Peyer's patch (tissue), 4 donors: Measurements from ENCODE around the gene SLC9A5.

Source experiments
- POLR2A ChIP-seq, 2 donors: fragments of 450-650 bp; IDR thresholded peaks; one replicate each; pipeline ENCODE4 v1.5.1; 2017; ENCODE audit warnings: antibody characterized with exemption in 2 of 2, mild to moderate bottlenecking in 2 of 2, moderate library complexity in 2 of 2
- TF ChIP-seq, protein P1 (sequence below), 6 experiments: fragments of 450-650 bp in 4 of 6; fragments of 200-600 bp in 2 of 6; sonication (generic) in 1 of 6; IDR thresholded peaks; one replicate each; pipeline ENCODE4 v1.5.1; 2017 to 2019; ENCODE audit warnings: antibody characterized with exemption in 6 of 6, mild to moderate bottlenecking in 3 of 6, moderate library complexity in 1 of 6

DNA sequence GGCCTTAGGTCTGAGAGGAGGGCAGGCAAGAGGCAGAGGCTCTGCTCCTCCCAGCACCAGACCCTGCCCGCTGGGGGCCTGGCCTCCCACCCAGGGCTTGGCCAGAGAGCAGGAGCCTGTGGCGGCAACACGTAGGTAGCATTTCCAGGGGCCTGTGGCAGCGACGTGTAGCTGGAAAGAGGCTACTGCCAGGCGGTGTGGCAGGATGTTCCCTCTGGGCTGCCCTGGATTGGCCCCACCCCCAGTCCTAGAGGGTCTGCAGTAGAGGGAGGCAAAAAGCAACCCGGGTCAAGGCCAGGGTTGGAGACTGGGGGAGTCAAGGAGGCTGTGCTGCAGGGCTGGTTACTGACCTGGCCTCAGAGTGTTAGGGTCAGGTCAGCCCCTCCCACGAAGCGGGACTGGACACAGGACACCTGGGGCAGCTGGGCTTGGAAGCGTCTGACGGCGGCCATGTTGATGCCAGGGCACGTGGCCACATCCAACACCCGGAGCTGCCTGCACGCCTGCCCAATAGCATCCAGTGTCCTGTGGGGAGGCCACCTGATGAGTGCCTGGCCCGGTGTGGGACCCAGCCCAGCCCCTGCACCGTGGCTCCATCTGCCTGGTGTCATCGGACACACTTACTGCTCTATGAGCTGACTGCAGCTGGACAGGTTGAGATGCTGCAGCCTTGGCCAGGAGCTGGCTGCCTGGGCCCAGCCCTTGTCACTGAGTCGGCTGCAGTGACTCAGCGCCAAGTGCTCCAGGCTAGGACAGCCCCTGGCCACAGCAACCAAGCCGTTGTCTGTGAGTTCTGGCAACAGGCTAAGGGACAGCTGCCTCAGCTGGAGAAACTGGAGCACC lies 41.3 kb upstream of the SLC9A5 start:
- TF ChIP-seq, protein P1, sequence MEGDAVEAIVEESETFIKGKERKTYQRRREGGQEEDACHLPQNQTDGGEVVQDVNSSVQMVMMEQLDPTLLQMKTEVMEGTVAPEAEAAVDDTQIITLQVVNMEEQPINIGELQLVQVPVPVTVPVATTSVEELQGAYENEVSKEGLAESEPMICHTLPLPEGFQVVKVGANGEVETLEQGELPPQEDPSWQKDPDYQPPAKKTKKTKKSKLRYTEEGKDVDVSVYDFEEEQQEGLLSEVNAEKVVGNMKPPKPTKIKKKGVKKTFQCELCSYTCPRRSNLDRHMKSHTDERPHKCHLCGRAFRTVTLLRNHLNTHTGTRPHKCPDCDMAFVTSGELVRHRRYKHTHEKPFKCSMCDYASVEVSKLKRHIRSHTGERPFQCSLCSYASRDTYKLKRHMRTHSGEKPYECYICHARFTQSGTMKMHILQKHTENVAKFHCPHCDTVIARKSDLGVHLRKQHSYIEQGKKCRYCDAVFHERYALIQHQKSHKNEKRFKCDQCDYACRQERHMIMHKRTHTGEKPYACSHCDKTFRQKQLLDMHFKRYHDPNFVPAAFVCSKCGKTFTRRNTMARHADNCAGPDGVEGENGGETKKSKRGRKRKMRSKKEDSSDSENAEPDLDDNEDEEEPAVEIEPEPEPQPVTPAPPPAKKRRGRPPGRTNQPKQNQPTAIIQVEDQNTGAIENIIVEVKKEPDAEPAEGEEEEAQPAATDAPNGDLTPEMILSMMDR (IDR thresholded peaks at IDR 0.05), result no peak
- no peak for TF ChIP-seq POLR2A (IDR thresholded peaks at IDR 0.05)
